ENCODE measurements around the gene TH. TPM values are rescaled to one million over a fixed set of nuclear protein-coding genes. Genes with fewer than 3 reads are reported as not detected.

Gene TH
- total and polyA plus RNA-seq, 4 donors: 0.14 to 0.31 TPM; not detected in 2

DNA sequence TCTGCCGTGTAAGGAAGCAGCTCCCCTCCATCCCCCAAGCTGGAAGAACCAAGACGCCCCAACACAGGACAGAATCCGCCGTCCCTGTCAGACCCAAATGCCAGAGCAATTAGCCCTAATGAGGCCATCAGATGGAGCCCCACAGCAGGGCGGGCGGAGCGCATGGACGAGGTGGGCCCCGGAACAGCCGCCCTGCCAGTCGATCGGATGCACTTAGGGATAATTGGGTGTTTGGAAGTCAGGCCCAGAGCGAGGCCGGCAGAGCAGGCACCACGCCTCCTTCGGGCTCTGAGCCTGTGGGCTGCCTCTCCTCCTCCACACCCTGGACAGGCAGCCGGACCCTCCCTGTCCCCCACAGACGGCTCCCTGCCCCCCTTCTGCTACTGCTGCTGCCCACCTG, 5.5 kb upstream of the TH start:
- peaks cover 0 to 3% (median 1%) of the 10 kb centered on the region in 4 donors for H3K9me3 ChIP-seq (ENCODE audit: control insufficient read depth in 4 of 4, insufficient read depth in 3 of 4, low read length in 3 of 4)
- H3K9ac ChIP-seq (ENCODE audit: insufficient read depth in 1 of 2, low read length in 2 of 2): no peak overlapping the region
- DNase-seq (peak in 1 of 3 donors; percentile 46), ATAC-seq (ENCODE audit: insufficient read depth, low FRiP score) (no peak)
- H3K4me1 ChIP-seq (ENCODE audit: control insufficient read depth in 5 of 5, insufficient read depth in 5 of 5, low read length in 5 of 5): peaks cover 0 to 3% (median 0%) of the 10 kb centered on the region in 5 donors
- no peak overlapping the region for H3K4me3 ChIP-seq
- H3K27me3 ChIP-seq (ENCODE audit: control insufficient read depth in 3 of 3, insufficient read depth in 3 of 3, low read length in 2 of 3): peaks cover 0 to 2% (median 0%) of the 10 kb centered on the region in 3 donors
- no peak for TF ChIP-seq CTCF (IDR thresholded peaks at IDR 0.05; ENCODE audit: control extremely low read depth, extremely low read depth)
- no peaks in the 10 kb centered on the region for H3K36me3 ChIP-seq (ENCODE audit: control insufficient read depth in 4 of 4, insufficient read depth in 4 of 4, low read length in 4 of 4)
- no peak overlapping the region for H3K27ac ChIP-seq (ENCODE audit: low read depth in 1 of 2, low read length in 1 of 2)
- WGBS, 2 donors: 72 to 86% methylated on average over 18 of the region's 18 CpGs

GRCh38 chr11:2176389-2176900, 4.8 kb upstream of the TH start:
- H3K9ac ChIP-seq (ENCODE audit: insufficient read depth in 1 of 2, low read length in 2 of 2): no peak overlapping the region
- H3K27me3 ChIP-seq (ENCODE audit: control insufficient read depth in 3 of 3, insufficient read depth in 3 of 3, low read length in 2 of 3): no peaks in the 10 kb centered on the region
- no peak overlapping the region for H3K27ac ChIP-seq (ENCODE audit: low read depth in 1 of 2, low read length in 1 of 2)
- H3K4me3 ChIP-seq: no peak overlapping the region
- peaks cover 0 to 3% (median 0%) of the 10 kb centered on the region in 5 donors for H3K4me1 ChIP-seq (ENCODE audit: control insufficient read depth in 5 of 5, insufficient read depth in 5 of 5, low read length in 5 of 5)
- 94% methylated on average over 14 of the region's 14 CpGs for WGBS, 2 donors
- ATAC-seq (ENCODE audit: insufficient read depth, low FRiP score) (no peak), DNase-seq (no peak)
- TF ChIP-seq CTCF (IDR thresholded peaks at IDR 0.05; ENCODE audit: control extremely low read depth, extremely low read depth): no peak
- peaks cover 0 to 3% (median 1%) of the 10 kb centered on the region in 4 donors for H3K9me3 ChIP-seq (ENCODE audit: control insufficient read depth in 4 of 4, insufficient read depth in 3 of 4, low read length in 3 of 4)
- no peaks in the 10 kb centered on the region for H3K36me3 ChIP-seq (ENCODE audit: control insufficient read depth in 4 of 4, insufficient read depth in 4 of 4, low read length in 4 of 4)

GRCh38 chr11:2175659-2176058, 4.0 kb upstream of the TH start:
- Histone ChIP-seq H3K9me3 (ENCODE audit: control insufficient read depth in 4 of 4, insufficient read depth in 3 of 4, low read length in 3 of 4) (peaks cover 0 to 3% (median 1%) of the 10 kb centered on the region in 4 donors), H3K9ac (ENCODE audit: insufficient read depth in 1 of 2, low read length in 2 of 2) (no peak overlapping the region), H3K27ac (ENCODE audit: low read depth in 1 of 2, low read length in 1 of 2) (no peak overlapping the region), H3K27me3 (ENCODE audit: control insufficient read depth in 3 of 3, insufficient read depth in 3 of 3, low read length in 2 of 3) (no peaks in the 10 kb centered on the region), H3K4me1 (ENCODE audit: control insufficient read depth in 5 of 5, insufficient read depth in 5 of 5, low read length in 5 of 5) (peaks cover 0 to 3% (median 0%) of the 10 kb centered on the region in 5 donors), H3K36me3 (ENCODE audit: control insufficient read depth in 4 of 4, insufficient read depth in 4 of 4, low read length in 4 of 4) (no peaks in the 10 kb centered on the region), H3K4me3 (no peak overlapping the region)
- 57 to 64% methylated on average over 12 to 13 of the region's 13 CpGs for whole genome bisulfite sequencing, 2 donors
- no peak for ATAC-seq (ENCODE audit: insufficient read depth, low FRiP score)
- DNase-seq: no peak
- no peak for TF ChIP-seq CTCF (IDR thresholded peaks at IDR 0.05; ENCODE audit: control extremely low read depth, extremely low read depth)

DNA sequence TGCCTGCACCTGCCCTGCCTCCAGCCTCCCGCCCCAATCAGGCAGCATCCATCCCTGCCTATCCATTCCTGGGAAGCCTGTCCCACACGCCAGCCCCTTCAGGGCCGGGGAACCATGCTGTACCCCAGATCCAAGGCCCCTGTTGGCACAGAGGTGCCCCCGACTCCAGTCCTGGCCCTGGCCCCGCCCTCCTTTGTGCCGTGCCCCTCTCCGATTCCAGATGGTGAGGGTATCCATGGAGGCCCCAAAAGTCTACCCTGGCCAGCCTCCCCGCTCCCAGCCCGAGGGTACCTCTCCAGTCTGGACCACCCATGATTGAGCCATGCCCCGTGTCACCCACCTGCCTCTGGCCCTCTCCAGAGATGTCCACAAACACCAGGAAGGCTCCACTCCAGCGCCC, 2.7 kb upstream of the TH start:
- Histone ChIP-seq H3K4me3 (no peak overlapping the region), H3K9me3 (ENCODE audit: control insufficient read depth in 4 of 4, insufficient read depth in 3 of 4, low read length in 3 of 4) (peaks cover 0 to 3% (median 1%) of the 10 kb centered on the region in 4 donors), H3K9ac (ENCODE audit: insufficient read depth in 1 of 2, low read length in 2 of 2) (no peak overlapping the region), H3K36me3 (ENCODE audit: control insufficient read depth in 4 of 4, insufficient read depth in 4 of 4, low read length in 4 of 4) (no peaks in the 10 kb centered on the region), H3K4me1 (ENCODE audit: control insufficient read depth in 5 of 5, insufficient read depth in 5 of 5, low read length in 5 of 5) (peaks cover 0 to 3% (median 0%) of the 10 kb centered on the region in 5 donors), H3K27ac (ENCODE audit: low read depth in 1 of 2, low read length in 1 of 2) (no peak overlapping the region), H3K27me3 (ENCODE audit: control insufficient read depth in 3 of 3, insufficient read depth in 3 of 3, low read length in 2 of 3) (no peaks in the 10 kb centered on the region)
- DNase-seq (no peak), ATAC-seq (ENCODE audit: insufficient read depth, low FRiP score) (no peak)
- no peak for TF ChIP-seq CTCF (IDR thresholded peaks at IDR 0.05; ENCODE audit: control extremely low read depth, extremely low read depth)
- 87 to 94% methylated on average over 11 of the region's 11 CpGs for WGBS, 2 donors

All from lung (tissue), 12 donors.